ENCODE data around the gene RPP40. TPM values are rescaled to one million over a fixed set of nuclear protein-coding genes. Genes with fewer than 3 reads are reported as not detected.
A peak's percentile ranks its signal among the peaks of the same experiment; 100 is the strongest.

The RPP40 gene
- total and polyA plus RNA-seq, 2 of the 13 experiments (the other 11 are each of a cell fraction or from before 2014, with no cell fraction given), result 18.0 to 41.2 TPM

DNA sequence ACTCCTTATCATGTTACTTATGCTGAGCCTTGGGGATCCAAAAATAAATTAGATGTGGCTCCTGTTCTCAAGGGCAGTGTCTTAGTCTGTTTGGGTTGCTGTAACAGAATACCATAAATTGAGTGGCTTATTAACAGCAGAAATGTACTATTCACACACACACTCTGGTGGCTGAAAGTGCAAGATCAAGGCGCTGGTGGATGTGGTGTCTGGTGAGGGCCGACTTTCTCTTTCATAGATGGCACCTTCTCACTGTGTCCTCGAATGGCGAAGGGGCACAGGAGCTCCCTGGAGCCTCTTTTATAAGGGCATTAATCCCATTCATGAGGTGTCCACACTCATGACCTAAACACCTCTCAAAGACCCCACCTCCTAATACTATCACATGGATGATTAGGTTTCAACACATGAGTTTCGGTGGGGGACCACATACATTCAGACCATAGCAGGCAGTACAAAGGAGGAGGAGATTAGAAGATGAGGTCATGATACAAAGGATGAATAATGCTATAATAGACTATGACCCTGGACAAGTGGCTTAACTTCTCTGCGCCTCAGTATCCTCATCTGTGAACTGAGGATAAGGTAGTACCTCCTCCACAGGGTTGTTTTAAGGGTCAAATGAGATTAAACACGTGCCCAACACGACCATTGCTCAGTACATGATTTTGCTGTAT, 34.1 kb downstream of the RPP40 start:
- Histone ChIP-seq H3K4me3 (replicated peaks in 1 of 3; ENCODE audit: insufficient read depth in 1 of 3, low read depth in 2 of 3, low read length in 3 of 3) (no peak overlapping the region), H2AFZ (ENCODE audit: low read length) (no peak overlapping the region), H3K27ac (ENCODE audit: extremely low read length, insufficient read depth, low read length) (no peak overlapping the region), H3K4me2 (ENCODE audit: low read depth, low read length) (no peak overlapping the region), H3K27me3 (ENCODE audit: control insufficient read depth in 1 of 2, insufficient read depth in 2 of 2, low read length in 2 of 2) (peaks cover 16 to 59% of the 10 kb centered on the region in 2 experiments; a peak in 4 of 5 replicates), H3K9ac (ENCODE audit: insufficient read depth, low read depth, low read length) (no peak overlapping the region), H4K20me1 (ENCODE audit: insufficient read depth, low read length) (no peaks in the 10 kb centered on the region), H3K36me3 (replicated peaks in 1 of 2; ENCODE audit: control insufficient read depth in 1 of 2, insufficient read depth in 2 of 2, low read length in 2 of 2) (no peaks in the 10 kb centered on the region), H3K79me2 (ENCODE audit: insufficient read depth, low read length) (no peaks in the 10 kb centered on the region), H3K9me3 (ENCODE audit: low read length) (no peaks in the 10 kb centered on the region), H3K4me1 (ENCODE audit: insufficient read depth, low read length) (peaks cover 17% of the 10 kb centered on the region)
- WGBS (ENCODE audit: low lambda C conversion rate), result 27% methylated on average over 8 of the region's 8 CpGs
- ChIA-PET CTCF (ENCODE audit: low intra/inter-chr PET ratio, low total read pairs) (no interaction called here), POLR2A (interaction anchor here (0.6 kb wide), 1 partner anchor 285 kb away, joined by 3 read pairs; no protein-coding TSS in a partner anchor)
- DNase-seq (ENCODE audit: low spot score) (no peak), ATAC-seq (no peak), FAIRE-seq (no peak)
- intact Hi-C loops (cut with micrococcal nuclease; ENCODE audit: unreplicated experiment) (no loop called here), in situ Hi-C loops (cut with HindIII; ENCODE audit: extremely low pct_ligation_motif_present, low pct_unique_long_range_greater_than_20kb) (loop anchor here (10.0 kb wide), 1 partner anchor 745 kb away; no protein-coding TSS in a partner anchor)
- no TSS peak for BruUV-seq (replicated peaks)
- TF ChIP-seq TSC22D2 (CRISPR knock-in tag; IDR thresholded peaks at IDR 0.05; ENCODE audit: borderline replicate concordance), result no peak
- 0 out of 2 replicates have a peak, but pooled peaks have one; percentile 22 for TF ChIP-seq ATF7 (IDR thresholded peaks at IDR 0.05)
- no peak for TF ChIP-seq ATF7 (CRISPR knock-in tag; IDR thresholded peaks at IDR 0.05)

- H3K9me3 ChIP-seq (ENCODE audit: low read length), result no peaks in the 10 kb centered on the region
- 37% methylated on average over 5 of the region's 5 CpGs for WGBS (ENCODE audit: low lambda C conversion rate)
- H3K79me2 ChIP-seq (ENCODE audit: insufficient read depth, low read length), result no peaks in the 10 kb centered on the region
- CTCF ChIA-PET (ENCODE audit: low intra/inter-chr PET ratio, low total read pairs), result no interaction called here
- H3K27ac ChIP-seq (ENCODE audit: extremely low read length, insufficient read depth, low read length), result no peak overlapping the region
- H3K4me1 ChIP-seq (ENCODE audit: insufficient read depth, low read length), result peaks cover 22% of the 10 kb centered on the region
- in situ Hi-C loops (cut with HindIII; ENCODE audit: extremely low pct_ligation_motif_present, low pct_unique_long_range_greater_than_20kb), result loop anchor here (10.0 kb wide), 1 partner anchor 743 kb away; no protein-coding TSS in a partner anchor
- no peaks in the 10 kb centered on the region for H3K36me3 ChIP-seq (replicated peaks in 1 of 2; ENCODE audit: control insufficient read depth in 1 of 2, insufficient read depth in 2 of 2, low read length in 2 of 2)
- intact Hi-C loops (cut with micrococcal nuclease; ENCODE audit: unreplicated experiment), result no loop called here
- ATAC-seq, result no peak
- H2AFZ ChIP-seq (ENCODE audit: low read length), result no peak overlapping the region
- no peak overlapping the region for H3K9ac ChIP-seq (ENCODE audit: insufficient read depth, low read depth, low read length)
- no peak for DNase-seq (ENCODE audit: low spot score)
- H3K27me3 ChIP-seq (ENCODE audit: control insufficient read depth in 1 of 2, insufficient read depth in 2 of 2, low read length in 2 of 2), result peaks cover 16 to 64% of the 10 kb centered on the region in 2 experiments; a peak in 4 of 5 replicates
- no TSS peak for BruUV-seq (replicated peaks)
- no peaks in the 10 kb centered on the region for H4K20me1 ChIP-seq (ENCODE audit: insufficient read depth, low read length)
- no peak for FAIRE-seq
- POLR2A ChIA-PET, result no interaction called here
- TF ChIP-seq ATF4 (CRISPR knock-in tag; IDR thresholded peaks at IDR 0.05) (no peak), DPF2 (CRISPR knock-in tag; IDR thresholded peaks at IDR 0.05; ENCODE audit: borderline replicate concordance, low read depth) (no peak), ZFP36L2 (CRISPR knock-in tag; IDR thresholded peaks at IDR 0.05) (no peak), TEAD2 (CRISPR knock-in tag; IDR thresholded peaks at IDR 0.05) (no peak)
- TF ChIP-seq, protein P1, sequence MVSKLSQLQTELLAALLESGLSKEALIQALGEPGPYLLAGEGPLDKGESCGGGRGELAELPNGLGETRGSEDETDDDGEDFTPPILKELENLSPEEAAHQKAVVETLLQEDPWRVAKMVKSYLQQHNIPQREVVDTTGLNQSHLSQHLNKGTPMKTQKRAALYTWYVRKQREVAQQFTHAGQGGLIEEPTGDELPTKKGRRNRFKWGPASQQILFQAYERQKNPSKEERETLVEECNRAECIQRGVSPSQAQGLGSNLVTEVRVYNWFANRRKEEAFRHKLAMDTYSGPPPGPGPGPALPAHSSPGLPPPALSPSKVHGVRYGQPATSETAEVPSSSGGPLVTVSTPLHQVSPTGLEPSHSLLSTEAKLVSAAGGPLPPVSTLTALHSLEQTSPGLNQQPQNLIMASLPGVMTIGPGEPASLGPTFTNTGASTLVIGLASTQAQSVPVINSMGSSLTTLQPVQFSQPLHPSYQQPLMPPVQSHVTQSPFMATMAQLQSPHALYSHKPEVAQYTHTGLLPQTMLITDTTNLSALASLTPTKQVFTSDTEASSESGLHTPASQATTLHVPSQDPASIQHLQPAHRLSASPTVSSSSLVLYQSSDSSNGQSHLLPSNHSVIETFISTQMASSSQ (IDR thresholded peaks at IDR 0.05; ENCODE audit: low read depth), result no peak
- TF ChIP-seq, protein P1 (CRISPR knock-in tag; IDR thresholded peaks at IDR 0.05; ENCODE audit: borderline replicate concordance), result no peak
- H3K4me3 ChIP-seq (replicated peaks in 1 of 3; ENCODE audit: insufficient read depth in 1 of 3, low read depth in 2 of 3, low read length in 3 of 3), result no peak overlapping the region
- H3K4me2 ChIP-seq (ENCODE audit: low read depth, low read length), result no peak overlapping the region
These were observed 36.4 kb downstream of the RPP40 start for GRCh38 chr6:4967301-4968030.
